ENCODE measurements around the gene PRKAA1.

GRCh38 chr5:40827188-40827977 is 29.2 kb upstream of the PRKAA1 start:
- no peak for TF ChIP-seq CTCF (IDR thresholded peaks at IDR 0.05)
- no peak for TF ChIP-seq EZH2 (IDR thresholded peaks at IDR 0.05; ENCODE audit: borderline replicate concordance, insufficient read depth, low read depth, low read length, poor library complexity, severe bottlenecking)
